Tongue (tissue), 2 donors: ENCODE results near the gene LGALS9. TPM values are rescaled to one million over a fixed set of nuclear protein-coding genes. Genes with fewer than 3 reads are reported as not detected.
A peak's percentile ranks its signal among the peaks of the same experiment; 100 is the strongest.
"Not testable (repeated sequence)": the region's sequence is repeated elsewhere in the genome, so short reads cannot be mapped to it uniquely, and the experiment has no call there.

ENCODE experiments used
- DNase-seq: peaks from one replicate; pipeline ENCODE4 v3.0.0-alpha.2; 2015
- total RNA-seq: library from RNA; depleted of rRNA; stranded (reverse); fragments of >200 nt; gene quantifications from one replicate; pipeline ENCODE4 v1.2.3, GENCODE V29; 2014

LGALS9 gene
- total RNA-seq, 1 donor from 2014 or later, result 7.3 TPM

- DNase-seq, result peak; percentile 81
These were observed 23.9 kb downstream of the LGALS9 start for GRCh38 chr17:27654654-27655524.

- not testable (repeated sequence) for DNase-seq
These were observed 24.6 kb downstream of the LGALS9 start for GRCh38 chr17:27655525-27656111.

- not testable (repeated sequence) for DNase-seq
These were observed 25.6 kb downstream of the LGALS9 start for GRCh38 chr17:27656620-27657019.

GRCh38 chr17:27657620-27658019 is 26.6 kb downstream of the LGALS9 start:
- peak; percentile 19 for DNase-seq

- DNase-seq, result no peak
These were observed 28.7 kb downstream of the LGALS9 start for GRCh38 chr17:27659683-27660082.

GRCh38 chr17:27660436-27660835 is 29.4 kb downstream of the LGALS9 start:
- DNase-seq, result no peak

GRCh38 chr17:27663936-27664605 is 33.1 kb downstream of the LGALS9 start:
- DNase-seq, result no peak

GRCh38 chr17:27664606-27664965 is 33.6 kb downstream of the LGALS9 start:
- no peak for DNase-seq

GRCh38 chr17:27665549-27665948 is 34.6 kb downstream of the LGALS9 start:
- DNase-seq, result no peak

GRCh38 chr17:27666270-27666669 is 35.3 kb downstream of the LGALS9 start:
- DNase-seq, result not testable (repeated sequence)

- no peak for DNase-seq
These were observed 36.0 kb downstream of the LGALS9 start for GRCh38 chr17:27666831-27667560.

- no peak for DNase-seq
These were observed 36.9 kb downstream of the LGALS9 start for GRCh38 chr17:27667656-27668487.

GRCh38 chr17:27668488-27668823 is 37.5 kb downstream of the LGALS9 start:
- DNase-seq, result no peak

- no peak for DNase-seq
These were observed 38.1 kb downstream of the LGALS9 start for GRCh38 chr17:27669136-27669535.

- no peak for DNase-seq
These were observed 38.9 kb downstream of the LGALS9 start for GRCh38 chr17:27669850-27670249.

GRCh38 chr17:27670791-27671590 is 40.0 kb downstream of the LGALS9 start:
- DNase-seq, result no peak

GRCh38 chr17:27671591-27671910 is 40.6 kb downstream of the LGALS9 start:
- no peak for DNase-seq

- DNase-seq, result not testable (repeated sequence)
These were observed 41.0 kb downstream of the LGALS9 start for GRCh38 chr17:27671977-27672480.

GRCh38 chr17:27674335-27674734 is 43.3 kb downstream of the LGALS9 start:
- DNase-seq, result no peak

- no peak for DNase-seq
These were observed 46.2 kb downstream of the LGALS9 start for GRCh38 chr17:27677191-27677590.

- not testable (repeated sequence) for DNase-seq
These were observed 55.3 kb downstream of the LGALS9 start for GRCh38 chr17:27686322-27686721.
